Stimulated activated CD8-positive, alpha-beta memory T cell treated with anti-CD3 and anti-CD28 coated beads, Interleukin-4, amount 100 ng/mL, for 4 hours (primary cell): ENCODE data around the gene IL6R.

Experiments used
- DNase-seq, 2 donors: peaks; one replicate each; pipeline ENCODE4 v3.0.0-alpha.2; 2020; ENCODE audit warnings: low read depth in 2 of 2, low spot score in 1 of 2

Gene IL6R

DNA sequence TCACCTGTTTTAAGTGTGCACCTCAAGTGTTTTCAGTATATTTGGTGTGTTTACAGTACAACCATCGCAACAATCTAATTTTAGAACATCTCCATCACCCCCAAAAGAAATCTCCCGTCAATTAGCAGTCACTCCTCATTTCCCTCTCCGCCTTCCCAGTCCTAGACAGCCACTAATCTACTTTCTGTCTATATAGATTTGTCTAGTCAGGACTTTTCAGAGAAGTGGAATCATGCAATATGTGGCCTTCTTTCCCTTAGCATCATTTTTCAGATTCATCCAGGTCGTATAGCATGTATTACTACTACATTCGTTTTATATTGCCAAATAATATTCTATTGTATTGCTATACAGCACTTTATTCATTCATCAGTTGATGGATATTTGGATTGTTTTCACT is 98.8 kb downstream of the IL6R start:
- DNase-seq, result no peak

GRCh38 chr1:154512760-154513159 is 107.6 kb downstream of the IL6R start:
- no peak for DNase-seq

DNA sequence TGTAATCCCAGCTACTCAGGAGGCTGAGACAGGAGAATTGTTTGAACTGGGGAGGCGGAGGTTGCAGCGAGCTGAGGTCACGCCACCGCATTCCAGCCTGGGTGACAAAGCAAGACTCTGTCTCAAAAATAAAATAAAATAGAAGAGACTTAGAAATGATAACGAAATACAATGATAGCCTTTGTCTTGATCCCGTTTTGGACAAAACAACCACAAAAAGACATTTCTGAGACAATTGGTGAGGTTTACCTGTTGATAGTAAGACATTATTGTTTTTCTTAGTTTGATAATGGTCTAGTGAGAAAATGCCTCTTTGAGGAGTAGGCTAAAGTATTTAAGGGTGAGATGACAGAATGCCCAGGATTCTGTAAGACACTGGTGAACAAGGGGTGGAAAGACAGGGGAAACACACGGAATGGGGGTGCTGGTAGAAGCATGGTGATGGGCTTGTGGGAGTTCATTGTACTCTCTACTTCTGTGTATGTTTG is 109.0 kb downstream of the IL6R start:
- DNase-seq, result no peak

GRCh38 chr1:154517661-154518060 is 112.5 kb downstream of the IL6R start:
- DNase-seq, result no peak
